Neuronal stem cell (in vitro differentiated cells): ENCODE results near the gene MAP1B.

Experiments used
- DNase-seq: peaks from one replicate; pipeline ENCODE4 v3.0.0-alpha.2; 2013; ENCODE audit warnings: low spot score
- H2AFZ ChIP-seq: one replicate; pipeline ENCODE4 v1.6.1; 2013; ENCODE audit warnings: mild to moderate bottlenecking, low read length, inconsistent platforms
- H2AK5ac ChIP-seq: 2 replicates; pipeline ENCODE4 v1.6.1; 2013; ENCODE audit warnings: low read depth, mild to moderate bottlenecking, inconsistent platforms, low read length, moderate library complexity, mixed read lengths
- H2BK120ac ChIP-seq: 2 replicates; pipeline ENCODE4 v1.6.1; 2013; ENCODE audit warnings: low read depth, mild to moderate bottlenecking, inconsistent platforms, low read length, moderate library complexity, mixed read lengths
- H2BK12ac ChIP-seq: one replicate; pipeline ENCODE4 v1.6.1; 2013; ENCODE audit warnings: low read length, inconsistent platforms
- H2BK15ac ChIP-seq: 2 replicates; pipeline ENCODE4 v1.6.1; 2013; ENCODE audit warnings: mild to moderate bottlenecking, low read length, inconsistent platforms, mixed read lengths
- H2BK5ac ChIP-seq: one replicate; pipeline ENCODE4 v1.6.1; 2013; ENCODE audit warnings: inconsistent platforms, mild to moderate bottlenecking, low read length, moderate library complexity
- H3K14ac ChIP-seq: one replicate; pipeline ENCODE4 v1.6.1; 2013; ENCODE audit warnings: low read length, inconsistent platforms
- H3K18ac ChIP-seq: 2 replicates; pipeline ENCODE4 v1.6.1; 2013; ENCODE audit warnings: low read length, inconsistent platforms
- H3K23ac ChIP-seq: 2 replicates; pipeline ENCODE4 v1.6.1; 2013; ENCODE audit warnings: low read depth, mild to moderate bottlenecking, mixed read lengths, low read length, inconsistent platforms; ENCODE audit not compliant: poor library complexity
- H3K27ac ChIP-seq: replicated peaks from 3 replicates; pipeline ENCODE4 v1.5.1; 2013; ENCODE audit warnings: low read length, inconsistent platforms
- H3K27me3 ChIP-seq, 3 experiments: 2 replicates each; pipeline ENCODE4 v1.6.1; 2013; ENCODE audit warnings: low read length in 3 of 3, mild to moderate bottlenecking in 2 of 3, inconsistent platforms in 1 of 3, low read depth in 1 of 3, mixed read lengths in 1 of 3, moderate library complexity in 1 of 3; ENCODE audit not compliant: control insufficient read depth in 3 of 3, insufficient read depth in 3 of 3
- H3K36me3 ChIP-seq, 2 donors: replicated peaks in 1 of 2; 2 replicates each; pipeline ENCODE4 v1.6.1; 2013; ENCODE audit warnings: low read length in 2 of 2; ENCODE audit not compliant: control insufficient read depth in 2 of 2, insufficient read depth in 2 of 2
- H3K4ac ChIP-seq: 2 replicates; pipeline ENCODE4 v1.6.1; 2013; ENCODE audit warnings: inconsistent platforms, mild to moderate bottlenecking, low read length, moderate library complexity
- H3K4me1 ChIP-seq, 2 donors: 1 replicate in 1 of 2; 2 replicates in 1 of 2; pipeline ENCODE4 v1.6.1; 2013; ENCODE audit warnings: low read length in 2 of 2, low read depth in 1 of 2; ENCODE audit not compliant: control insufficient read depth in 2 of 2, insufficient read depth in 1 of 2
- H3K4me2 ChIP-seq: one replicate; pipeline ENCODE4 v1.6.1; 2013; ENCODE audit warnings: mild to moderate bottlenecking, low read length, inconsistent platforms; ENCODE audit not compliant: insufficient read depth, poor library complexity, severe bottlenecking
- H3K4me3 ChIP-seq, 2 donors: 2 replicates each; pipeline ENCODE4 v1.5.1; 2013; ENCODE audit warnings: low read length in 2 of 2, mild to moderate bottlenecking in 2 of 2, inconsistent platforms in 1 of 2, moderate library complexity in 1 of 2
- H3K79me1 ChIP-seq: one replicate; pipeline ENCODE4 v1.6.1; 2013; ENCODE audit warnings: low read depth, mild to moderate bottlenecking, inconsistent platforms, low read length, moderate library complexity
- H3K9ac ChIP-seq: one replicate; pipeline ENCODE4 v1.6.1; 2013; ENCODE audit warnings: mild to moderate bottlenecking, low read depth, low read length, inconsistent platforms; ENCODE audit not compliant: poor library complexity
- H3K9me3 ChIP-seq, 2 donors: replicated peaks in 1 of 2; 2 replicates each; pipeline versions ENCODE3 to v1.6.1; 2013; ENCODE audit warnings: low read length in 2 of 2, mild to moderate bottlenecking in 2 of 2, inconsistent platforms in 1 of 2, low read depth in 1 of 2, mixed read lengths in 1 of 2, moderate library complexity in 1 of 2; ENCODE audit not compliant: control insufficient read depth in 2 of 2, insufficient read depth in 1 of 2
- H4K8ac ChIP-seq: one replicate; pipeline ENCODE4 v1.6.1; 2013; ENCODE audit warnings: low read depth, mild to moderate bottlenecking, inconsistent platforms, low read length, moderate library complexity
- H4K91ac ChIP-seq: one replicate; pipeline ENCODE4 v1.6.1; 2013; ENCODE audit warnings: low read length, low read depth, mild to moderate bottlenecking, inconsistent platforms; ENCODE audit not compliant: poor library complexity
- WGBS, 2 donors: extraction: QIAGEN DNeasy Blood & Tissue Kit; methylation state at CpG; one replicate each; pipeline ENCODE4 v1.1.7; 2013; ENCODE audit warnings: missing lambda C conversion rate in 2 of 2, mixed read lengths in 1 of 2; ENCODE audit not compliant: insufficient read length in 2 of 2, insufficient replicate concordance in 1 of 2; ENCODE audit errors: extremely low coverage in 2 of 2; 5-methylcytosine and 5-hydroxymethylcytosine counted together

MAP1B gene

GRCh38 chr5:72106817-72107130 lies 501 bp upstream of the MAP1B start:
- DNase-seq: no peak
- H2AFZ ChIP-seq: peak overlapping the region; percentile 77
- H2BK15ac ChIP-seq: peak overlapping the region; percentile 8
- no peak overlapping the region for H3K4me2 ChIP-seq
- no peaks in the 10 kb centered on the region for H3K9me3 ChIP-seq
- peak overlapping the region; percentile 75 to 98 for H3K4me3 ChIP-seq
- H3K14ac ChIP-seq: no peak overlapping the region
- H3K36me3 ChIP-seq: peaks cover 4 to 29% of the 10 kb centered on the region in 2 donors
- WGBS, 2 donors: no CpG with 5 or more reads among the region's 11 CpGs
- H2BK120ac ChIP-seq: no peak overlapping the region
- H3K23ac ChIP-seq: no peak overlapping the region
- H3K9ac ChIP-seq: no peak overlapping the region
- no peak overlapping the region for H4K8ac ChIP-seq
- no peak overlapping the region for H2AK5ac ChIP-seq
- H3K79me1 ChIP-seq: peaks cover 11% of the 10 kb centered on the region
- H3K27me3 ChIP-seq: no peaks in the 10 kb centered on the region
- H2BK12ac ChIP-seq: no peak overlapping the region
- H3K27ac ChIP-seq: peak overlapping the region; percentile 85
- H4K91ac ChIP-seq: no peak overlapping the region
- peak overlapping the region; percentile 26 for H2BK5ac ChIP-seq
- H3K4me1 ChIP-seq: peaks cover 16 to 22% of the 10 kb centered on the region in 2 donors
- H3K4ac ChIP-seq: no peak overlapping the region
- peak overlapping the region; percentile 86 for H3K18ac ChIP-seq

- peaks cover 4 to 40% of the 10 kb centered on the region in 2 donors for H3K36me3 ChIP-seq
- no peak overlapping the region for H4K8ac ChIP-seq
- DNase-seq: peak; percentile 55
- H3K14ac ChIP-seq: no peak overlapping the region
- H3K4me2 ChIP-seq: peak overlapping the region; percentile 60
- peak overlapping the region; percentile 98 for H3K18ac ChIP-seq
- peak overlapping the region; percentile 100 for H3K9ac ChIP-seq
- peak overlapping the region; percentile 98 for H2AK5ac ChIP-seq
- peak overlapping the region; percentile 58 for H4K91ac ChIP-seq
- H3K4me1 ChIP-seq: peaks cover 22 to 32% of the 10 kb centered on the region in 2 donors
- H3K27ac ChIP-seq: peak overlapping the region; percentile 97
- no peaks in the 10 kb centered on the region for H3K27me3 ChIP-seq
- peak overlapping the region; percentile 84 for H2BK15ac ChIP-seq
- no peak overlapping the region for H2AFZ ChIP-seq
- H3K23ac ChIP-seq: peak overlapping the region; percentile 99
- peak overlapping the region; percentile 98 to 99 for H3K4me3 ChIP-seq
- H3K4ac ChIP-seq: no peak overlapping the region
- H2BK12ac ChIP-seq: no peak overlapping the region
- peak overlapping the region; percentile 5 for H2BK120ac ChIP-seq
- H3K9me3 ChIP-seq: no peaks in the 10 kb centered on the region
- H3K79me1 ChIP-seq: peaks cover 11% of the 10 kb centered on the region
- H2BK5ac ChIP-seq: peak overlapping the region; percentile 96
- no CpG with 5 or more reads among the region's 11 CpGs for WGBS, 2 donors
These were observed 576 bp downstream of the MAP1B start for GRCh38 chr5:72107901-72108201.

- Histone ChIP-seq H2AK5ac (peak overlapping the region; percentile 4), H3K36me3 (peaks cover 4 to 46% of the 10 kb centered on the region in 2 donors), H4K8ac (no peak overlapping the region), H3K4me3 (peak overlapping the region; percentile 98 to 99), H3K23ac (peak overlapping the region; percentile 99), H4K91ac (no peak overlapping the region), H2BK5ac (peak overlapping the region; percentile 96), H3K14ac (peak overlapping the region; percentile 90), H3K27me3 (no peaks in the 10 kb centered on the region), H3K4me2 (peak overlapping the region; percentile 60), H2AFZ (peak overlapping the region; percentile 35), H3K79me1 (peaks cover 11% of the 10 kb centered on the region), H3K27ac (peak overlapping the region; percentile 97), H3K4ac (no peak overlapping the region), H2BK120ac (peak overlapping the region; percentile 40), H3K9ac (peak overlapping the region; percentile 100), H3K18ac (peak overlapping the region; percentile 98), H3K4me1 (peaks cover 22 to 34% of the 10 kb centered on the region in 2 donors), H2BK15ac (peak overlapping the region; percentile 3), H3K9me3 (no peaks in the 10 kb centered on the region), H2BK12ac (peak overlapping the region; percentile 63)
- peak; percentile 82 for DNase-seq
- no CpG with 5 or more reads among the region's 72 CpGs for WGBS, 2 donors
These were observed 1.2 kb downstream of the MAP1B start for GRCh38 chr5:72108202-72109061.

GRCh38 chr5:72109062-72109411 lies 1.8 kb downstream of the MAP1B start:
- Histone ChIP-seq H3K9ac (no peak overlapping the region), H3K18ac (no peak overlapping the region), H2BK120ac (no peak overlapping the region), H2BK15ac (no peak overlapping the region), H3K23ac (no peak overlapping the region), H4K91ac (no peak overlapping the region), H3K36me3 (peaks cover 4 to 52% of the 10 kb centered on the region in 2 donors), H3K9me3 (no peaks in the 10 kb centered on the region), H2BK5ac (peak overlapping the region; percentile 96), H2BK12ac (no peak overlapping the region), H3K79me1 (peaks cover 11% of the 10 kb centered on the region), H3K4me2 (no peak overlapping the region), H2AFZ (no peak overlapping the region), H3K14ac (no peak overlapping the region), H3K27ac (peak overlapping the region; percentile 97), H3K4me1 (peaks cover 22 to 36% of the 10 kb centered on the region in 2 donors), H3K4me3 (peak overlapping the region; percentile 98 to 99), H3K4ac (no peak overlapping the region), H2AK5ac (no peak overlapping the region), H3K27me3 (no peaks in the 10 kb centered on the region), H4K8ac (no peak overlapping the region)
- no CpG with 5 or more reads among the region's 2 CpGs for WGBS, 2 donors
- DNase-seq: no peak
